Keratinocyte (primary cell): ENCODE results near the gene TAF1B.

Source experiments
- EZH2 ChIP-seq: IDR thresholded peaks from one replicate; pipeline ENCODE4 v1.6.1; 2012; ENCODE audit warnings: inconsistent platforms, mild to moderate bottlenecking, low read length, moderate library complexity
- TF ChIP-seq, protein P1 (sequence below), 3 experiments: IDR thresholded peaks in 1 of 3; conservative IDR thresholded peaks in 1 of 3; optimal IDR thresholded peaks in 1 of 3; 2 replicates in 2 of 3; 3 replicates in 1 of 3; pipeline versions ENCODE3 to v1.5.1; 2011; ENCODE audit warnings: low read length in 3 of 3, mild to moderate bottlenecking in 3 of 3, moderate library complexity in 2 of 3, control low read depth in 1 of 3, inconsistent platforms in 1 of 3; ENCODE audit not compliant: insufficient read depth in 2 of 3; ENCODE audit errors: extremely low read depth in 1 of 3

GRCh38 chr2:9971105-9971818, 128.0 kb downstream of the TAF1B start:
- TF ChIP-seq EZH2 = no peak
- TF ChIP-seq, protein P1, sequence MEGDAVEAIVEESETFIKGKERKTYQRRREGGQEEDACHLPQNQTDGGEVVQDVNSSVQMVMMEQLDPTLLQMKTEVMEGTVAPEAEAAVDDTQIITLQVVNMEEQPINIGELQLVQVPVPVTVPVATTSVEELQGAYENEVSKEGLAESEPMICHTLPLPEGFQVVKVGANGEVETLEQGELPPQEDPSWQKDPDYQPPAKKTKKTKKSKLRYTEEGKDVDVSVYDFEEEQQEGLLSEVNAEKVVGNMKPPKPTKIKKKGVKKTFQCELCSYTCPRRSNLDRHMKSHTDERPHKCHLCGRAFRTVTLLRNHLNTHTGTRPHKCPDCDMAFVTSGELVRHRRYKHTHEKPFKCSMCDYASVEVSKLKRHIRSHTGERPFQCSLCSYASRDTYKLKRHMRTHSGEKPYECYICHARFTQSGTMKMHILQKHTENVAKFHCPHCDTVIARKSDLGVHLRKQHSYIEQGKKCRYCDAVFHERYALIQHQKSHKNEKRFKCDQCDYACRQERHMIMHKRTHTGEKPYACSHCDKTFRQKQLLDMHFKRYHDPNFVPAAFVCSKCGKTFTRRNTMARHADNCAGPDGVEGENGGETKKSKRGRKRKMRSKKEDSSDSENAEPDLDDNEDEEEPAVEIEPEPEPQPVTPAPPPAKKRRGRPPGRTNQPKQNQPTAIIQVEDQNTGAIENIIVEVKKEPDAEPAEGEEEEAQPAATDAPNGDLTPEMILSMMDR (optimal IDR thresholded peaks at IDR 0.05 in 1 of 3, IDR thresholded peaks at IDR 0.05 in 1 of 3, conservative IDR thresholded peaks at IDR 0.05 in 1 of 3; ENCODE audit: extremely low read depth in 1 of 3, insufficient read depth in 2 of 3, low read length in 3 of 3) = no peak
